ENCODE data around the gene SELENOF. TPM values are rescaled to one million over a fixed set of nuclear protein-coding genes. Genes with fewer than 3 reads are reported as not detected.

Gene SELENOF
- total RNA-seq, 1 donor from 2014 or later, result 114 TPM

GRCh38 chr1:86860424-86860823, 53.5 kb downstream of the SELENOF start:
- Mint-ChIP-seq H3K9me3 (ENCODE audit: low read depth) (peaks cover 4% of the 10 kb centered on the region), H3K27ac (no peak overlapping the region), H3K27me3 (no peaks in the 10 kb centered on the region), H3K4me1 (ENCODE audit: low read depth) (peaks cover 2% of the 10 kb centered on the region), H3K36me3 (ENCODE audit: insufficient read depth) (peaks cover 2% of the 10 kb centered on the region), H3K4me3 (ENCODE audit: low read depth) (no peak overlapping the region)
- DNase-seq (ENCODE audit: low spot score, unreplicated experiment), result no peak
- no peak for TF ChIP-seq CTCF (IDR thresholded peaks at IDR 0.05; ENCODE audit: unreplicated experiment)

- Mint-ChIP-seq H3K4me3 (ENCODE audit: low read depth) (no peak overlapping the region), H3K4me1 (ENCODE audit: low read depth) (peaks cover 2% of the 10 kb centered on the region), H3K9me3 (ENCODE audit: low read depth) (peaks cover 4% of the 10 kb centered on the region), H3K36me3 (ENCODE audit: insufficient read depth) (peaks cover 2% of the 10 kb centered on the region), H3K27ac (no peak overlapping the region), H3K27me3 (no peaks in the 10 kb centered on the region)
- DNase-seq (ENCODE audit: low spot score, unreplicated experiment), result no peak
- no peak for TF ChIP-seq CTCF (IDR thresholded peaks at IDR 0.05; ENCODE audit: unreplicated experiment)
Measured at GRCh38 chr1:86860020-86860419, 53.9 kb downstream of the SELENOF start.

GRCh38 chr1:86858524-86859261, 55.2 kb downstream of the SELENOF start:
- H3K9me3 Mint-ChIP-seq (ENCODE audit: low read depth), result peaks cover 4% of the 10 kb centered on the region
- TF ChIP-seq CTCF (IDR thresholded peaks at IDR 0.05; ENCODE audit: unreplicated experiment), result no peak
- DNase-seq (ENCODE audit: low spot score, unreplicated experiment), result no peak
- H3K4me3 Mint-ChIP-seq (ENCODE audit: low read depth), result no peak overlapping the region
- H3K27me3 Mint-ChIP-seq, result no peaks in the 10 kb centered on the region
- peaks cover 2% of the 10 kb centered on the region for H3K4me1 Mint-ChIP-seq (ENCODE audit: low read depth)
- no peak overlapping the region for H3K27ac Mint-ChIP-seq
- H3K36me3 Mint-ChIP-seq (ENCODE audit: insufficient read depth), result peaks cover 2% of the 10 kb centered on the region

- no peak for DNase-seq (ENCODE audit: low spot score, unreplicated experiment)
- no peaks in the 10 kb centered on the region for H3K27me3 Mint-ChIP-seq
- peaks cover 2% of the 10 kb centered on the region for H3K4me1 Mint-ChIP-seq (ENCODE audit: low read depth)
- no peaks in the 10 kb centered on the region for H3K36me3 Mint-ChIP-seq (ENCODE audit: insufficient read depth)
- no peak for TF ChIP-seq CTCF (IDR thresholded peaks at IDR 0.05; ENCODE audit: unreplicated experiment)
- peak overlapping the region; percentile 46 for H3K27ac Mint-ChIP-seq
- H3K9me3 Mint-ChIP-seq (ENCODE audit: low read depth), result peaks cover 4% of the 10 kb centered on the region
- no peak overlapping the region for H3K4me3 Mint-ChIP-seq (ENCODE audit: low read depth)
Measured at GRCh38 chr1:86856196-86856595, 57.7 kb downstream of the SELENOF start.

GRCh38 chr1:86854352-86854751, 59.6 kb downstream of the SELENOF start:
- no peak overlapping the region for H3K27ac Mint-ChIP-seq
- H3K4me1 Mint-ChIP-seq (ENCODE audit: low read depth), result peaks cover 2% of the 10 kb centered on the region
- no peaks in the 10 kb centered on the region for H3K27me3 Mint-ChIP-seq
- no peak for TF ChIP-seq CTCF (IDR thresholded peaks at IDR 0.05; ENCODE audit: unreplicated experiment)
- peaks cover 4% of the 10 kb centered on the region for H3K9me3 Mint-ChIP-seq (ENCODE audit: low read depth)
- H3K4me3 Mint-ChIP-seq (ENCODE audit: low read depth), result no peak overlapping the region
- no peaks in the 10 kb centered on the region for H3K36me3 Mint-ChIP-seq (ENCODE audit: insufficient read depth)
- DNase-seq (ENCODE audit: low spot score, unreplicated experiment), result no peak

Measured in progenitor cell of endocrine pancreas (in vitro differentiated cells).